ENCODE data around the gene SPTLC1. TPM values are rescaled to one million over a fixed set of nuclear protein-coding genes. Genes with fewer than 3 reads are reported as not detected.

SPTLC1 gene
- total and polyA plus RNA-seq, 2 of the 13 experiments (the other 11 are each of a cell fraction or from before 2014, with no cell fraction given), result 56.2 to 72.5 TPM

DNA sequence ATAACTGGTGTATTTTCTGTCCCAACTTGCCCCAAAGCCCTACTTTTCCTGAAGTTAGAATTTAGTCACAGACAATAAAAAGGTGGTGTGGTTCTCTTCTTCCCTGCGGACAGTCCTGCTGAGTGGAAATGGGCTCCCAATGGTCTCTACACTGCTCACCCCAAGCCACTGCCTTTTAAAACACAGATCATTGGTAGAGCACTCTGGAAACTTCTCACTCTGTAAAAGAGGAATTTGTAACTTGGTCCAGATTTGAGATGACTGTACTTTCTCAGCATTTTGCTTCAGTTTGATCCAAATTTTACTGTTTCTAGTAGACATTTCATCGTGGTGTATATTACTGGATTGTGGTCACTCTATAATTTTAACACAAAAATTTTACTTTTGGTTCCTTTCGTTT is 84.8 kb downstream of the SPTLC1 start:
- H4K20me1 ChIP-seq (ENCODE audit: insufficient read depth, low read length), result no peaks in the 10 kb centered on the region
- H3K4me2 ChIP-seq (ENCODE audit: low read depth, low read length), result no peak overlapping the region
- 90% methylated on average over 3 of the region's 3 CpGs for WGBS (ENCODE audit: low lambda C conversion rate)

DNA sequence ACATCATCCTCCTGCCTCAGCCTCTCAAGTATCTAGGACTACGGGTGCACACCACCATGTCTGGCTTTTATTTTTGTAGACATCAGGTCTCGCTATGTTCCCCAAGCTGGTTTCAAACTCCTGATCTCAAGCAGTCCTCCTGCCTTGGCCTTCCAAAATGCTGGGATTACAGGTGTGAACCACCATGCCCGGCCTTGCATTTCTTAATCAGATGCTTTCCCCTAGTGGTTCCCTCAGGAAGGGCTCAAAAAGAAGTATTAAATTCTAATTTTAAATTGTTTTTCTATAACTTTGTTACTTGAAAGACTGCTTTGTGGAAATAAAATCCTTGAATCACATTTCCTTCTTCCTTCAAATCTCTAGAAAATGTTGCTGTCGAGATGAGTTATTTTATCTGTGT is 85.7 kb downstream of the SPTLC1 start:
- in situ Hi-C loops (cut with HindIII; ENCODE audit: extremely low pct_ligation_motif_present, low pct_unique_long_range_greater_than_20kb) (no loop called here), intact Hi-C loops (cut with micrococcal nuclease; ENCODE audit: unreplicated experiment) (loop anchor here (2.0 kb wide), 1 partner anchor 75 kb away; no protein-coding TSS in a partner anchor)
- H3K27me3 ChIP-seq (ENCODE audit: control insufficient read depth in 1 of 2, insufficient read depth in 2 of 2, low read length in 2 of 2), result no peaks in the 10 kb centered on the region
- WGBS (ENCODE audit: low lambda C conversion rate), result 97% methylated on average over 4 of the region's 4 CpGs
- ChIA-PET POLR2A (no interaction called here), CTCF (ENCODE audit: low intra/inter-chr PET ratio, low total read pairs) (no interaction called here)
- no peak for ATAC-seq
- H3K27ac ChIP-seq (ENCODE audit: extremely low read length, insufficient read depth, low read length), result no peak overlapping the region
- no peak overlapping the region for H3K9ac ChIP-seq (ENCODE audit: insufficient read depth, low read depth, low read length)
- no peak for FAIRE-seq
- peaks cover 2 to 19% of the 10 kb centered on the region in 2 experiments; a peak in 4 of 5 replicates for H3K36me3 ChIP-seq (replicated peaks in 1 of 2; ENCODE audit: control insufficient read depth in 1 of 2, insufficient read depth in 2 of 2, low read length in 2 of 2)
- H3K79me2 ChIP-seq (ENCODE audit: insufficient read depth, low read length), result no peaks in the 10 kb centered on the region
- H3K4me3 ChIP-seq (replicated peaks in 1 of 3; ENCODE audit: insufficient read depth in 1 of 3, low read depth in 2 of 3, low read length in 3 of 3), result no peak overlapping the region
- no peaks in the 10 kb centered on the region for H3K9me3 ChIP-seq (ENCODE audit: low read length)
- H3K4me1 ChIP-seq (ENCODE audit: insufficient read depth, low read length), result no peaks in the 10 kb centered on the region
- H3K4me2 ChIP-seq (ENCODE audit: low read depth, low read length), result no peak overlapping the region
- H2AFZ ChIP-seq (ENCODE audit: low read length), result no peak overlapping the region
- no TSS peak for BruUV-seq (replicated peaks)
- TF ChIP-seq ATAD3A (CRISPR knock-in tag; IDR thresholded peaks at IDR 0.05), result no peak
- TF ChIP-seq, protein P1, sequence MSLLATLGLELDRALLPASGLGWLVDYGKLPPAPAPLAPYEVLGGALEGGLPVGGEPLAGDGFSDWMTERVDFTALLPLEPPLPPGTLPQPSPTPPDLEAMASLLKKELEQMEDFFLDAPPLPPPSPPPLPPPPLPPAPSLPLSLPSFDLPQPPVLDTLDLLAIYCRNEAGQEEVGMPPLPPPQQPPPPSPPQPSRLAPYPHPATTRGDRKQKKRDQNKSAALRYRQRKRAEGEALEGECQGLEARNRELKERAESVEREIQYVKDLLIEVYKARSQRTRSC (CRISPR knock-in tag; IDR thresholded peaks at IDR 0.05; ENCODE audit: low read depth), result no peak
- TF ChIP-seq ZNF552 (CRISPR knock-in tag; IDR thresholded peaks at IDR 0.05; ENCODE audit: borderline replicate concordance), result no peak
- TF ChIP-seq ZNF431 (CRISPR knock-in tag; IDR thresholded peaks at IDR 0.05; ENCODE audit: borderline replicate concordance, low read depth), result no peak
- no peak for TF ChIP-seq KDM3A (CRISPR knock-in tag; IDR thresholded peaks at IDR 0.05; ENCODE audit: low read depth)
- TF ChIP-seq XBP1 (CRISPR knock-in tag; IDR thresholded peaks at IDR 0.05), result no peak
- no peak for DNase-seq (ENCODE audit: low spot score)
- H4K20me1 ChIP-seq (ENCODE audit: insufficient read depth, low read length), result no peaks in the 10 kb centered on the region

More for the DNA sequence above, 84.8 kb downstream of the SPTLC1 start:
- Histone ChIP-seq H3K4me1 (ENCODE audit: insufficient read depth, low read length) (no peaks in the 10 kb centered on the region), H3K4me3 (replicated peaks in 1 of 3; ENCODE audit: insufficient read depth in 1 of 3, low read depth in 2 of 3, low read length in 3 of 3) (no peak overlapping the region), H3K27ac (ENCODE audit: extremely low read length, insufficient read depth, low read length) (no peak overlapping the region), H3K79me2 (ENCODE audit: insufficient read depth, low read length) (no peaks in the 10 kb centered on the region), H3K9me3 (ENCODE audit: low read length) (no peaks in the 10 kb centered on the region), H3K9ac (ENCODE audit: insufficient read depth, low read depth, low read length) (no peak overlapping the region), H3K36me3 (replicated peaks in 1 of 2; ENCODE audit: control insufficient read depth in 1 of 2, insufficient read depth in 2 of 2, low read length in 2 of 2) (peaks cover 2 to 27% of the 10 kb centered on the region in 2 experiments; a peak in 4 of 5 replicates), H2AFZ (ENCODE audit: low read length) (no peak overlapping the region), H3K27me3 (ENCODE audit: control insufficient read depth in 1 of 2, insufficient read depth in 2 of 2, low read length in 2 of 2) (no peaks in the 10 kb centered on the region)
- no peak for TF ChIP-seq ZNF296 (CRISPR knock-in tag; conservative IDR thresholded peaks at IDR 0.05)
- no peak for TF ChIP-seq HNF4A (CRISPR knock-in tag; IDR thresholded peaks at IDR 0.05)
- TF ChIP-seq SP140L (CRISPR knock-in tag; IDR thresholded peaks at IDR 0.05; ENCODE audit: borderline replicate concordance), result no peak
- no peak for TF ChIP-seq CHCHD3 (CRISPR knock-in tag; IDR thresholded peaks at IDR 0.05)
- no peak for TF ChIP-seq ZFP37 (CRISPR knock-in tag; IDR thresholded peaks at IDR 0.05; ENCODE audit: borderline replicate concordance)
- TF ChIP-seq FOSL1 (CRISPR knock-in tag; IDR thresholded peaks at IDR 0.05; ENCODE audit: borderline replicate concordance), result no peak
- no peak for TF ChIP-seq NCOA5 (CRISPR knock-in tag; IDR thresholded peaks at IDR 0.05)
- no peak for TF ChIP-seq TOPORS (CRISPR knock-in tag; IDR thresholded peaks at IDR 0.05)
- TF ChIP-seq, protein P2, sequence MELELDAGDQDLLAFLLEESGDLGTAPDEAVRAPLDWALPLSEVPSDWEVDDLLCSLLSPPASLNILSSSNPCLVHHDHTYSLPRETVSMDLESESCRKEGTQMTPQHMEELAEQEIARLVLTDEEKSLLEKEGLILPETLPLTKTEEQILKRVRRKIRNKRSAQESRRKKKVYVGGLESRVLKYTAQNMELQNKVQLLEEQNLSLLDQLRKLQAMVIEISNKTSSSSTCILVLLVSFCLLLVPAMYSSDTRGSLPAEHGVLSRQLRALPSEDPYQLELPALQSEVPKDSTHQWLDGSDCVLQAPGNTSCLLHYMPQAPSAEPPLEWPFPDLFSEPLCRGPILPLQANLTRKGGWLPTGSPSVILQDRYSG (CRISPR knock-in tag; IDR thresholded peaks at IDR 0.05), result no peak
- no peak for TF ChIP-seq ZNF143 (CRISPR knock-in tag; IDR thresholded peaks at IDR 0.05)
- no peak for TF ChIP-seq JARID2 (CRISPR knock-in tag; IDR thresholded peaks at IDR 0.05; ENCODE audit: insufficient replicate concordance)
- TF ChIP-seq HDAC6 (IDR thresholded peaks at IDR 0.05; ENCODE audit: low read depth, low read length), result no peak
- no peak for TF ChIP-seq SSRP1 (CRISPR knock-in tag; IDR thresholded peaks at IDR 0.05)
- no peak for TF ChIP-seq ARNT2 (CRISPR knock-in tag; IDR thresholded peaks at IDR 0.05; ENCODE audit: low read depth)
- TF ChIP-seq CC2D1A (CRISPR knock-in tag; IDR thresholded peaks at IDR 0.05), result no peak
- no peak for TF ChIP-seq RCOR2 (CRISPR knock-in tag; IDR thresholded peaks at IDR 0.05)
- FAIRE-seq, result no peak
- CTCF ChIA-PET (ENCODE audit: low intra/inter-chr PET ratio, low total read pairs), result no interaction called here
- POLR2A ChIA-PET, result no interaction called here
- intact Hi-C loops (cut with micrococcal nuclease; ENCODE audit: unreplicated experiment) (no loop called here), in situ Hi-C loops (cut with HindIII; ENCODE audit: extremely low pct_ligation_motif_present, low pct_unique_long_range_greater_than_20kb) (no loop called here)
- no peak for DNase-seq (ENCODE audit: low spot score)
- no peak for ATAC-seq
- BruUV-seq (replicated peaks), result no TSS peak
